H1 (cell line): ENCODE measurements around the gene PTCHD1. TPM values are rescaled to one million over a fixed set of nuclear protein-coding genes. Genes with fewer than 3 reads are reported as not detected.

ENCODE experiments used
- CTCF ChIA-PET: fragments of 300-600 bp; sonication (Branson Sonifier 250); formaldehyde crosslinking; loops from one replicate; lab custom pipeline; 2021; ENCODE audit not compliant: partially characterized antibody; lab: Charles Lee
- POLR2A ChIA-PET: fragments of 300-600 bp; sonication (Branson Sonifier 250); formaldehyde crosslinking; loops from one replicate; lab custom pipeline; 2021; ENCODE audit warnings: inconsistent platforms; ENCODE audit not compliant: partially characterized antibody; lab: Charles Lee
- DNase-seq, 2 experiments: peaks; one replicate each; pipeline versions ENCODE4 v3.0.0 to v3.0.0-alpha.2; 2010 to 2022; ENCODE audit warnings: low spot score in 2 of 2, low read depth in 1 of 2, mixed read lengths in 1 of 2
- FAIRE-seq: peaks from 2 replicates; lab custom pipeline; 2011; peaks lifted over from hg19 to GRCh38; lab: Jason Lieb, UNC
- H2AFZ ChIP-seq: 2 replicates; pipeline ENCODE4 v1.8.1; 2012; ENCODE audit warnings: low read length, inconsistent platforms
- H2AK5ac ChIP-seq: 2 replicates; pipeline ENCODE4 v1.6.1; 2013; ENCODE audit warnings: low read depth, low read length
- H2BK120ac ChIP-seq: replicated peaks from 2 replicates; pipeline ENCODE3; 2013; ENCODE audit warnings: low read depth, low read length, inconsistent platforms
- H2BK12ac ChIP-seq: 2 replicates; pipeline ENCODE4 v1.6.1; 2013; ENCODE audit warnings: low read depth, low read length
- H2BK15ac ChIP-seq: 2 replicates; pipeline ENCODE4 v1.6.1; 2013; ENCODE audit warnings: low read length
- H2BK20ac ChIP-seq: 2 replicates; pipeline ENCODE4 v1.6.1; 2013; ENCODE audit warnings: low read length
- H2BK5ac ChIP-seq: 2 replicates; pipeline ENCODE4 v1.6.1; 2013; ENCODE audit warnings: low read depth, low read length
- H3K14ac ChIP-seq: 2 replicates; pipeline ENCODE4 v1.6.1; 2013; ENCODE audit warnings: inconsistent platforms; ENCODE audit not compliant: insufficient read length
- H3K18ac ChIP-seq: 2 replicates; pipeline ENCODE4 v1.6.1; 2013; ENCODE audit warnings: low read length; ENCODE audit errors: extremely low read depth
- H3K23ac ChIP-seq: 2 replicates; pipeline ENCODE4 v1.6.1; 2013; ENCODE audit warnings: inconsistent platforms; ENCODE audit not compliant: insufficient read length
- H3K23me2 ChIP-seq: 2 replicates; pipeline ENCODE4 v1.6.1; 2013; ENCODE audit warnings: low read depth, low read length
- H3K27ac ChIP-seq: 2 replicates; pipeline ENCODE4 v1.6.1; 2011; ENCODE audit warnings: low read depth, low read length, inconsistent platforms
- H3K27me3 ChIP-seq, 4 experiments: replicated peaks in 1 of 4; 1 replicate in 1 of 4; 2 replicates in 3 of 4; pipeline versions ENCODE4 v1.6.1 to v1.8.1; 2011 to 2013; ENCODE audit warnings: low read length in 3 of 4, mild to moderate bottlenecking in 3 of 4, inconsistent platforms in 2 of 4, mixed read lengths in 2 of 4, moderate library complexity in 1 of 4; ENCODE audit not compliant: control insufficient read depth in 3 of 4, insufficient read depth in 3 of 4; ENCODE audit errors: extremely low read depth in 1 of 4
- H3K36me3 ChIP-seq, 4 experiments: 2 replicates each; pipeline versions ENCODE4 v1.6.1 to v1.8.1; 2011 to 2013; ENCODE audit warnings: mild to moderate bottlenecking in 4 of 4, low read length in 3 of 4, moderate library complexity in 2 of 4, control low read depth in 1 of 4, inconsistent platforms in 1 of 4; ENCODE audit not compliant: insufficient read depth in 4 of 4, control insufficient read depth in 2 of 4
- H3K4ac ChIP-seq: replicated peaks from 2 replicates; pipeline ENCODE3; 2013; ENCODE audit warnings: low read length, low read depth, mixed read lengths, inconsistent platforms; ENCODE audit not compliant: insufficient read length
- H3K4me1 ChIP-seq, 4 experiments: replicated peaks in 1 of 4; 1 replicate in 1 of 4; 2 replicates in 3 of 4; pipeline versions ENCODE4 v1.6.1 to v1.8.1; 2011 to 2013; ENCODE audit warnings: low read length in 3 of 4, inconsistent platforms in 2 of 4, mixed read lengths in 1 of 4; ENCODE audit not compliant: insufficient read depth in 4 of 4, control insufficient read depth in 3 of 4
- H3K4me2 ChIP-seq, 2 experiments: 2 replicates each; pipeline versions ENCODE4 v1.6.1 to v1.8.1; 2011 to 2013; ENCODE audit warnings: low read depth in 2 of 2, low read length in 2 of 2, control low read depth in 1 of 2, inconsistent platforms in 1 of 2, mild to moderate bottlenecking in 1 of 2; ENCODE audit not compliant: insufficient read depth in 1 of 2
- H3K4me3 ChIP-seq, 4 experiments: fragments of 200-600, 300-600 bp in 1 of 4; sonication (generic), shearing (Covaris generic), sonication (Bioruptor Twin) in 1 of 4; 2 replicates each; pipeline versions ENCODE4 v1.5.1 to v1.8.1; 2011 to 2016; ENCODE audit warnings: low read length in 4 of 4, low read depth in 3 of 4, control low read depth in 2 of 4, inconsistent platforms in 2 of 4, mild to moderate bottlenecking in 2 of 4, mixed read lengths in 1 of 4, moderate library complexity in 1 of 4; ENCODE audit not compliant: insufficient read depth in 2 of 4; ENCODE audit errors: extremely low read depth in 1 of 4
- H3K56ac ChIP-seq: replicated peaks from 2 replicates; pipeline ENCODE3; 2013; ENCODE audit warnings: low read depth, mild to moderate bottlenecking, mixed read lengths, low read length, inconsistent platforms; ENCODE audit not compliant: insufficient read length
- H3K79me1 ChIP-seq: 2 replicates; pipeline ENCODE4 v1.6.1; 2013; ENCODE audit warnings: low read depth, low read length, control low read depth
- H3K79me2 ChIP-seq, 2 experiments: 2 replicates each; pipeline versions ENCODE4 v1.6.1 to v1.8.1; 2012 to 2013; ENCODE audit warnings: low read length in 2 of 2, mild to moderate bottlenecking in 2 of 2, inconsistent platforms in 1 of 2; ENCODE audit not compliant: insufficient read depth in 2 of 2, control insufficient read depth in 1 of 2
- H3K9ac ChIP-seq, 4 experiments: replicated peaks in 1 of 4; 1 replicate in 1 of 4; 2 replicates in 3 of 4; pipeline versions ENCODE4 v1.6.1 to v1.8.1; 2011 to 2013; ENCODE audit warnings: low read depth in 3 of 4, low read length in 3 of 4, control low read depth in 2 of 4, mild to moderate bottlenecking in 2 of 4, moderate library complexity in 2 of 4, inconsistent platforms in 1 of 4; ENCODE audit errors: extremely low read depth in 1 of 4
- H3K9me3 ChIP-seq, 2 experiments: 2 replicates each; pipeline versions ENCODE4 v1.6.1 to v1.8.1; 2012 to 2013; ENCODE audit warnings: mild to moderate bottlenecking in 2 of 2, moderate library complexity in 2 of 2, control low read depth in 1 of 2, inconsistent platforms in 1 of 2, low read depth in 1 of 2, low read length in 1 of 2, mixed read lengths in 1 of 2; ENCODE audit not compliant: insufficient read depth in 2 of 2
- H4K20me1 ChIP-seq, 2 experiments: replicated peaks in 1 of 2; 2 replicates each; pipeline versions ENCODE3 to v1.8.1; 2011 to 2013; ENCODE audit warnings: inconsistent platforms in 2 of 2, low read length in 2 of 2, mild to moderate bottlenecking in 1 of 2; ENCODE audit not compliant: insufficient read depth in 2 of 2, control insufficient read depth in 1 of 2
- H4K5ac ChIP-seq: 2 replicates; pipeline ENCODE4 v1.6.1; 2013; ENCODE audit warnings: low read length, low read depth, mixed read lengths, inconsistent platforms; ENCODE audit not compliant: insufficient read length
- H4K8ac ChIP-seq: 2 replicates; pipeline ENCODE4 v1.8.0; 2013; ENCODE audit warnings: mild to moderate bottlenecking, moderate library complexity, low read length, inconsistent platforms; ENCODE audit not compliant: insufficient read depth; ENCODE audit errors: extremely low read depth
- H4K91ac ChIP-seq: replicated peaks from 2 replicates; pipeline ENCODE3; 2013; ENCODE audit warnings: low read length, mixed read lengths, inconsistent platforms; ENCODE audit not compliant: insufficient read length
- BRCA1 ChIP-seq: IDR thresholded peaks from 2 replicates; pipeline ENCODE4 v1.6.1; 2012; ENCODE audit warnings: low read depth, low read length, improper control_type of control experiment
- CBX5 ChIP-seq: fragments of 300-800, 300-1000 bp; sonication (generic); IDR thresholded peaks from 2 replicates; pipeline ENCODE4 v1.7.1; 2016; ENCODE audit warnings: antibody characterized with exemption, low read length, low read depth
- EGR1 ChIP-seq: IDR thresholded peaks from 2 replicates; pipeline ENCODE4 v1.6.1; 2011; ENCODE audit warnings: low read depth, low read length, borderline replicate concordance
- EZH2 ChIP-seq: fragments of 200-600 bp; sonication (generic); IDR thresholded peaks from 2 replicates; pipeline ENCODE4 v1.7.1; 2012; ENCODE audit warnings: low read depth, mild to moderate bottlenecking, moderate library complexity, low read length, inconsistent platforms; ENCODE audit not compliant: severe bottlenecking
- GABPA ChIP-seq: IDR thresholded peaks from 2 replicates; pipeline ENCODE4 v1.6.1; 2011; ENCODE audit warnings: mild to moderate bottlenecking, low read length, moderate library complexity, borderline replicate concordance; ENCODE audit not compliant: insufficient read depth
- GTF2F1 ChIP-seq: IDR thresholded peaks from 2 replicates; pipeline ENCODE4 v1.6.1; 2012; ENCODE audit warnings: low read depth, low read length, improper control_type of control experiment, borderline replicate concordance
- MAFK ChIP-seq: IDR thresholded peaks from 2 replicates; pipeline ENCODE4 v1.6.1; 2012; ENCODE audit warnings: low read depth, mild to moderate bottlenecking, improper control_type of control experiment, low read length
- SIX5 ChIP-seq: IDR thresholded peaks from 2 replicates; pipeline ENCODE4 v1.6.1; 2011; ENCODE audit warnings: mild to moderate bottlenecking, low read depth, low read length
- TAF7 ChIP-seq: optimal IDR thresholded peaks from 2 replicates; pipeline ENCODE3; 2011; ENCODE audit warnings: low read depth, mild to moderate bottlenecking, inconsistent platforms, low read length, moderate library complexity, borderline replicate concordance
- YY1 ChIP-seq: IDR thresholded peaks from 2 replicates; pipeline ENCODE4 v1.6.1; 2011; ENCODE audit warnings: low read depth, mild to moderate bottlenecking, low read length
- WGBS, 2 experiments: shearing (Covaris generic) in 1 of 2; methylation state at CpG; one replicate each; pipeline versions ENCODE4 v1.1.6 to v1.1.7; 2013 to 2015; ENCODE audit warnings: low lambda C conversion rate in 2 of 2, mixed read lengths in 2 of 2, inconsistent platforms in 1 of 2, low coverage in 1 of 2, missing lambda C conversion rate in 1 of 2; ENCODE audit not compliant: insufficient replicate concordance in 2 of 2, insufficient coverage in 1 of 2, insufficient read length in 1 of 2; ENCODE audit errors: extremely low coverage in 1 of 2, missing lambda C conversion rate in 1 of 2; 5-methylcytosine and 5-hydroxymethylcytosine counted together
- polyA plus RNA-seq, 7 experiments: library from polyadenylated mRNA; depleted of rRNA in 3 of 7; stranded (reverse) in 5 of 7; unstranded in 2 of 7; fragments of >200 nt in 5 of 7; fragments of 200-250 nt in 2 of 7; gene quantifications; 1 replicate in 5 of 7; 2 replicates in 1 of 7; 4 replicates in 1 of 7; pipeline versions ENCODE4 v1.2.1 to v1.2.3, GENCODE V29; 2011 to 2013; ENCODE audit warnings: missing spikeins in 2 of 7, mixed read lengths in 2 of 7
- total RNA-seq: library from RNA; stranded (reverse); fragmentation: NEBNext Ultra II Directional; extraction: Animal tissue kit (Norgen Biotek cat#: 25700); gene quantifications from 2 replicates; pipeline ENCODE4 v1.2.1, GENCODE V29; 2021

The PTCHD1 gene
- total and polyA plus RNA-seq, 2 of the 8 experiments (the other 6 are each of a cell fraction or from before 2014, with no cell fraction given): 0.53 to 2.4 TPM

- Histone ChIP-seq H3K27ac (no peak overlapping the region), H4K91ac (no peak overlapping the region), H2BK5ac (no peak overlapping the region), H2AK5ac (no peak overlapping the region), H3K4me3 (no peak overlapping the region), H4K5ac (no peak overlapping the region), H3K56ac (no peak overlapping the region), H3K14ac (no peak overlapping the region), H2BK20ac (no peak overlapping the region), H3K4ac (no peak overlapping the region), H3K18ac (no peak overlapping the region), H3K4me1 (no peaks in the 10 kb centered on the region), H4K8ac (no peak overlapping the region), H3K23ac (no peak overlapping the region), H3K79me1 (no peaks in the 10 kb centered on the region), H4K20me1 (no peaks in the 10 kb centered on the region), H3K23me2 (no peaks in the 10 kb centered on the region), H2BK15ac (no peak overlapping the region), H3K27me3 (no peaks in the 10 kb centered on the region), H3K4me2 (no peak overlapping the region), H2BK120ac (no peak overlapping the region), H3K36me3 (peaks cover 0 to 6% (median 0%) of the 10 kb centered on the region in 4 experiments; a peak in 2 of 8 replicates), H2AFZ (no peak overlapping the region), H2BK12ac (no peak overlapping the region), H3K79me2 (no peaks in the 10 kb centered on the region), H3K9ac (no peak overlapping the region), H3K9me3 (peaks cover 0 to 6% of the 10 kb centered on the region in 2 experiments; a peak in 1 of 4 replicates)
- no peak for DNase-seq
- no peak for FAIRE-seq
- WGBS, 2 experiments: 80% methylated on average over 3 of the region's 3 CpGs; no CpG with 5 or more reads in 1 of the 2 experiments
- POLR2A ChIA-PET: no interaction called here
- CTCF ChIA-PET: interaction anchor here (0.6 kb wide), 1 partner anchor 170 kb away, joined by 6 read pairs; no protein-coding TSS in a partner anchor
- TF ChIP-seq BRCA1 (no peak), GABPA (no peak), EGR1 (no peak), TAF7 (no peak), YY1 (no peak), GTF2F1 (no peak), SIX5 (no peak), CBX5 (no peak), EZH2 (no peak), MAFK (no peak)
- TF ChIP-seq, all 59 proteins: peak for 0
Measured at GRCh38 chrX:23364416-23364815, 29.8 kb downstream of the PTCHD1 start.
